Esophagus muscularis mucosa (tissue), 3 donors: ENCODE results near the gene AK5.

Experiments used
- POLR2A ChIP-seq: fragments of 450-650 bp; IDR thresholded peaks from one replicate; pipeline ENCODE4 v1.6.1; 2017; ENCODE audit warnings: antibody characterized with exemption, moderate library complexity, mild to moderate bottlenecking, low read depth
- POLR2AphosphoS5 ChIP-seq, 2 donors: sonication (generic); formaldehyde crosslinking; IDR thresholded peaks; one replicate each; pipeline ENCODE4 v1.6.1; 2017; ENCODE audit warnings: antibody characterized with exemption in 2 of 2
- TF ChIP-seq, protein P1 (sequence below), 3 experiments: fragments of 200-600 bp in 2 of 3; fragments of 450-650 bp in 1 of 3; sonication (generic) in 2 of 3; IDR thresholded peaks; one replicate each; pipeline ENCODE4 v1.5.1; 2017 to 2019; ENCODE audit warnings: antibody characterized with exemption in 3 of 3, mild to moderate bottlenecking in 2 of 3, moderate library complexity in 1 of 3

DNA sequence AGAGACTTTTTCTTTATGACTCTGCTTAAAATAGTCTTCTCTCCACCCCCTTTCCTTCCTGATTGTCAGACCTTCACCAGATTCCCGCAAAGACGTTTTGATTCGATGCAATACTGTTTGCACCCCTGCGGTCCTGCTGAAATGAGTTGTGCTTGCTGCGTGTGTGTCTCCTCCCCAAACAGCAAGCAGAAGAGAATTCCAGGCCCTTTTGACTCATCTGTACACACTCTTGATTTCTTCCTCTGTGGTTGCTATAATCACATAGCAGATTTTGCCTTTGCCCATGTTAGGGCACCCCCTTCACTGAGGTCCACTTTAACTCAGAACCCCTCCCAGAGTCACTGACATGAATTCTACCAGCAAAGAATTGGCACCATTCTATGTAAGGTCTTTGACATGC is 264.2 kb downstream of the AK5 start:
- TF ChIP-seq, protein P1, sequence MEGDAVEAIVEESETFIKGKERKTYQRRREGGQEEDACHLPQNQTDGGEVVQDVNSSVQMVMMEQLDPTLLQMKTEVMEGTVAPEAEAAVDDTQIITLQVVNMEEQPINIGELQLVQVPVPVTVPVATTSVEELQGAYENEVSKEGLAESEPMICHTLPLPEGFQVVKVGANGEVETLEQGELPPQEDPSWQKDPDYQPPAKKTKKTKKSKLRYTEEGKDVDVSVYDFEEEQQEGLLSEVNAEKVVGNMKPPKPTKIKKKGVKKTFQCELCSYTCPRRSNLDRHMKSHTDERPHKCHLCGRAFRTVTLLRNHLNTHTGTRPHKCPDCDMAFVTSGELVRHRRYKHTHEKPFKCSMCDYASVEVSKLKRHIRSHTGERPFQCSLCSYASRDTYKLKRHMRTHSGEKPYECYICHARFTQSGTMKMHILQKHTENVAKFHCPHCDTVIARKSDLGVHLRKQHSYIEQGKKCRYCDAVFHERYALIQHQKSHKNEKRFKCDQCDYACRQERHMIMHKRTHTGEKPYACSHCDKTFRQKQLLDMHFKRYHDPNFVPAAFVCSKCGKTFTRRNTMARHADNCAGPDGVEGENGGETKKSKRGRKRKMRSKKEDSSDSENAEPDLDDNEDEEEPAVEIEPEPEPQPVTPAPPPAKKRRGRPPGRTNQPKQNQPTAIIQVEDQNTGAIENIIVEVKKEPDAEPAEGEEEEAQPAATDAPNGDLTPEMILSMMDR (IDR thresholded peaks at IDR 0.05) = no peak
- TF ChIP-seq POLR2A (no peak), POLR2AphosphoS5 (IDR thresholded peaks at IDR 0.05) (no peak)
